Skeletal muscle cell (primary cell): ENCODE data around the gene ACOT2.
A peak's percentile ranks its signal among the peaks of the same experiment; 100 is the strongest.
"Not testable (repeated sequence)": the region's sequence is repeated elsewhere in the genome, so short reads cannot be mapped to it uniquely, and the experiment has no call there.

Source experiments
- DNase-seq: peaks from one replicate; pipeline ENCODE4 v3.0.0-alpha.2; 2010; ENCODE audit warnings: low read depth
- H3K4me3 ChIP-seq: 2 replicates; pipeline ENCODE4 v1.5.1; 2011; ENCODE audit warnings: low read depth, mild to moderate bottlenecking, control low read depth, low read length, moderate library complexity

ACOT2 gene, protein sequence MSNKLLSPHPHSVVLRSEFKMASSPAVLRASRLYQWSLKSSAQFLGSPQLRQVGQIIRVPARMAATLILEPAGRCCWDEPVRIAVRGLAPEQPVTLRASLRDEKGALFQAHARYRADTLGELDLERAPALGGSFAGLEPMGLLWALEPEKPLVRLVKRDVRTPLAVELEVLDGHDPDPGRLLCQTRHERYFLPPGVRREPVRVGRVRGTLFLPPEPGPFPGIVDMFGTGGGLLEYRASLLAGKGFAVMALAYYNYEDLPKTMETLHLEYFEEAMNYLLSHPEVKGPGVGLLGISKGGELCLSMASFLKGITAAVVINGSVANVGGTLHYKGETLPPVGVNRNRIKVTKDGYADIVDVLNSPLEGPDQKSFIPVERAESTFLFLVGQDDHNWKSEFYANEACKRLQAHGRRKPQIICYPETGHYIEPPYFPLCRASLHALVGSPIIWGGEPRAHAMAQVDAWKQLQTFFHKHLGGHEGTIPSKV

DNA sequence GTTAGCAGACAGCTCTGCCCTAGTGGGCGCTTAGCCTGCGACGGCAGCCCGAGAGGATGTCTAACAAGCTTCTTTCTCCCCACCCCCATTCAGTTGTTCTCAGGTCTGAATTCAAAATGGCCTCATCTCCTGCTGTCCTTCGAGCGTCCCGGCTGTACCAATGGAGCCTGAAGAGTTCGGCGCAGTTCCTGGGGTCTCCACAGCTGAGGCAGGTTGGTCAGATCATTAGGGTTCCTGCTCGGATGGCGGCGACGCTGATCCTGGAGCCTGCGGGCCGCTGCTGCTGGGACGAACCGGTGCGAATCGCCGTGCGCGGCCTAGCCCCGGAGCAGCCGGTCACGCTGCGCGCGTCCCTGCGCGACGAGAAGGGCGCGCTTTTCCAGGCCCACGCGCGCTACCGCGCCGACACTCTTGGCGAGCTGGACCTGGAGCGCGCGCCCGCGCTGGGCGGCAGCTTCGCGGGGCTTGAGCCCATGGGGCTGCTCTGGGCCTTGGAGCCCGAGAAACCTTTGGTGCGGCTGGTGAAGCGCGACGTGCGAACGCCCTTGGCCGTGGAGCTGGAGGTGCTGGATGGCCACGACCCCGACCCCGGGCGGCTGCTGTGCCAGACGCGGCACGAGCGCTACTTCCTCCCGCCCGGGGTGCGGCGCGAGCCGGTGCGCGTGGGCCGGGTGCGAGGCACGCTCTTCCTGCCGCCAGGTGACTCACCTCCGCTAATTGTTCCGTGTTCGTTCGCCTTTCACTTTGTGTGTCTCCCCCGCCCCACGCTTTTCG, at the start of gene ACOT2:
ACOT2 (plus strand) TSS at position 29 of the 774 bp plus-strand sequence; CDS start at position 57, 28 bp downstream.
- H3K4me3 ChIP-seq = peak within 1 kb of the TSS; percentile 55
- peak; percentile 78 for DNase-seq

DNA sequence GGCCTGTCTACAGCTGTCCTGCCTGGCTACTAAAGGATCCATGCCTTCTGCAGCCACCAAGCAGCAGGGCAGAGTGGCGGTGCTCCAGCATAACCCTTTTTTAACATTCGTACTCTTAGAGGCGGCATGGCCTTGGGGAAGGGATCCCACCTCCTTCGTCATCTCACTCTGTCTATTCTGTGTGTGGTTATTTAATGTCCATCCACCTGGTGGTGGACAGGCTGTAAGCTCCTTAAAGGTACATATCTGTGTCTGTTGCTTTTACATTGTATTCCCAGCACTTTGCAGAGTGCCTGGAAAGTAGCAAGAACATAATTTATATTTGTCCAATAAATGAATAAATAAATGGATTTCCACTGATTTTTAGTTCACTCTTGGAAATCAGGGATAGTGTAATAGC, 47.8 kb upstream of the ACOT2 start:
- no peak for DNase-seq
- no peak overlapping the region for H3K4me3 ChIP-seq

GRCh38 chr14:73524493-73524892, 44.5 kb upstream of the ACOT2 start:
- no peak overlapping the region for H3K4me3 ChIP-seq
- no peak for DNase-seq

- H3K4me3 ChIP-seq = no peak overlapping the region
- DNase-seq = no peak
These were observed 42.7 kb upstream of the ACOT2 start for GRCh38 chr14:73526036-73526984.

GRCh38 chr14:73529356-73529755, 39.7 kb upstream of the ACOT2 start:
- not testable (repeated sequence) for DNase-seq

GRCh38 chr14:73531971-73532370, 37.0 kb upstream of the ACOT2 start:
- not testable (repeated sequence) for DNase-seq

More at GRCh38 chr14:73529356-73529755, 39.7 kb upstream of the ACOT2 start:
- not testable (repeated sequence) for H3K4me3 ChIP-seq

DNA sequence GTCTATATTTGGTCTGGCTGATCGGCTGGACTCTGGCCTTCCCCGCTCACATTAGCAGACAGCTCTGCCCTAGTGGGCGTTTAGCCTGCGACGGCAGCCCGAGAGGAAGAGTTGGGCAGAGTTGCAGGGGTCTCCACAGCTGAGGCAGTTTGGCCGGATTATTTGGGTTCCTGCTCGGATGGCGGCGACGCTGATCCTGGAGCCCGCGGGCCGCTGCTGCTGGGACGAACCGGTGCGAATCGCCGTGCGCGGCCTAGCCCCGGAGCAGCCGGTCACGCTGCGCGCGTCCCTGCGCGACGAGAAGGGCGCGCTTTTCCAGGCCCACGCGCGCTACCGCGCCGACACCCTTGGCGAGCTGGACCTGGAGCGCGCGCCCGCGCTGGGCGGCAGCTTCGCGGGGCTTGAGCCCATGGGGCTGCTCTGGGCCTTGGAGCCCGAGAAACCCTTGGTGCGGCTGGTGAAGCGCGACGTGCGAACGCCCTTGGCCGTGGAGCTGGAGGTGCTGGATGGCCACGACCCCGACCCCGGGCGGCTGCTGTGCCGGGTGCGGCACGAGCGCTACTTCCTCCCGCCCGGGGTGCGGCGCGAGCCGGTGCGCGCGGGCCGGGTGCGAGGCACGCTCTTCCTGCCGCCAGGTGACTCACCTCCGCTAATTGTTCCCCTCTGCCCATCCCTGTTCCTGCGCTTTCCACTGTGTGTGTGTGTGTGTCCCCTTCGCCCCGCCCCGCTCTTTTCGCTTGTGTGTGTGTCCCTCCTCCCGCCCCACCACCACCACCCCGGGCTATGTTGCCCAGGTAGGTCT, 31.6 kb upstream of the ACOT2 start:
- H3K4me3 ChIP-seq, DNase-seq: not testable (repeated sequence)

More at GRCh38 chr14:73531971-73532370, 37.0 kb upstream of the ACOT2 start:
- H3K4me3 ChIP-seq = not testable (repeated sequence)

GRCh38 chr14:73539017-73539416, 30.0 kb upstream of the ACOT2 start:
- not testable (repeated sequence) for DNase-seq, H3K4me3 ChIP-seq

GRCh38 chr14:73542961-73543360, 26.1 kb upstream of the ACOT2 start:
- not testable (repeated sequence) for DNase-seq, H3K4me3 ChIP-seq

- not testable (repeated sequence) for DNase-seq, H3K4me3 ChIP-seq
These were observed 23.7 kb upstream of the ACOT2 start for GRCh38 chr14:73545353-73545752.

- not testable (repeated sequence) for DNase-seq
These were observed 19.9 kb upstream of the ACOT2 start for GRCh38 chr14:73549097-73549496.

DNA sequence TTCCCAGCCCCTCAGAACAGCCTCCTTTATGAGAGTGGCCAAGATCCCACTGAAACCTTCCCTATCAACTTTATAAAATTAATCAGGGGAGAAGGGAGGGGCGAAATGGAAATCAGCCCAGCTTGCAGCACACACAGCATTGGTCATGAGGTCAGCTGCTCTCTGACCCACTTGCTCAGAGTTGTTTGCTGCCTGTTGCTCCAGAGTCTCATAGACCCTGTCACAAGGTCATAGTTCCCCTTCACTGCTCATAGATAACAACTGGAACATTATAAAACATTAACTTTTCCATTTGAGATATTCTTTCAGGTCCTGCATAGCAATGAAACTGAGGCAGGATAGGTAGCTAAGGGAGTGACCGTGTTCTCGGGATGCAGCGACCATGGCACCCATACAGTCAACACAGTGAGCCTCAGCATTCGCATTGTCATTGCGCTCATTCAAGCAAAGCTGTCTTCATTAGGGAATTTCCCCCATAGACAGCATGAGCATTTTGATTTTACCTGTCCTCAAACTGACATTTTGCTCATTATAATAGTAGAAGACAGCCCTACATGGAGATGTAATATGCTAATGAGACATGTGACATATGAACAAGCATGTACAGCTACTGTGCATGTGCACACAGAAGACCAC, 19.0 kb upstream of the ACOT2 start:
- H3K4me3 ChIP-seq, DNase-seq: not testable (repeated sequence)

More at GRCh38 chr14:73549097-73549496, 19.9 kb upstream of the ACOT2 start:
- H3K4me3 ChIP-seq = not testable (repeated sequence)

GRCh38 chr14:73553845-73554244, 15.2 kb upstream of the ACOT2 start:
- DNase-seq = no peak
- H3K4me3 ChIP-seq = no peak overlapping the region

DNA sequence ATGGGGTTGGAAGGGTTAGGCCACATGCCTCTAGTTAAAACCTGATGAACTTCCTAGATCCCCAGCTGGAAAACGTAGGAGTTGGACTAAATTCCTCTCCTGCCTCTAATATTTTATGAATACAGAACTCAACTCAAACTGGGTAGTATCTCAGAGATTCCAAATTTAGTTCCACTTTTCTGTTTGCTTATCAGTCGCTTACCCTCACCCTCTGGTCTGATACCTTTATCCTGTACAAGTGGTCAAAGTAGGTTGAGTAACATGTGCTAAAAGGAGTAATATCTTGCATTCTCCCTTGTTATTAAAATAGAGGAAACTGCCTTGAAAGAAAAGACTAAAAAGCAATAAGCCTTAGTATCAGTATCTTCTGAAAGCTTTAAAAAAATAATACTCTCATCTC, 11.8 kb upstream of the ACOT2 start:
- not testable (repeated sequence) for DNase-seq, H3K4me3 ChIP-seq

DNA sequence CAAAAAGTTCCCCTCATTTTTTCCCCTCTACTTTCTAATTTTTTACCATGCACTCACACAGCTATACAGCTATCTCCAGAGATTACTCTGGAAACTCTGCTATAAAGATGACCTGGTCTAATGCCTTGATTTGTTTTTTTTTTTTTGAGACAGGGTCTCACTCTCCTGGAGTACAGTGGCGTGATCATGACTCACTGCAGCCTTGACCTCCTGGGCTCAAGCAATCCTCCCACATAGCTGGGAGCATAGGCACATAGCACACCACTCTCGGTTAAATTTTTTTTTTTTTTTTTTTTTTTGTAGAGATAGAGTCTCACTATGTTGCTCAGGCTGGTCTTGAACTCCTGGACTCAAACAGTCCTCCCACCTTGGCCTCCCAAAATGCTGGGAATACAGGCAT, 10.8 kb upstream of the ACOT2 start:
- H3K4me3 ChIP-seq, DNase-seq: not testable (repeated sequence)

GRCh38 chr14:73562256-73562655, 6.8 kb upstream of the ACOT2 start:
- DNase-seq, H3K4me3 ChIP-seq: not testable (repeated sequence)

- DNase-seq = not testable (repeated sequence)
These were observed 6.3 kb upstream of the ACOT2 start for GRCh38 chr14:73562696-73563095.

DNA sequence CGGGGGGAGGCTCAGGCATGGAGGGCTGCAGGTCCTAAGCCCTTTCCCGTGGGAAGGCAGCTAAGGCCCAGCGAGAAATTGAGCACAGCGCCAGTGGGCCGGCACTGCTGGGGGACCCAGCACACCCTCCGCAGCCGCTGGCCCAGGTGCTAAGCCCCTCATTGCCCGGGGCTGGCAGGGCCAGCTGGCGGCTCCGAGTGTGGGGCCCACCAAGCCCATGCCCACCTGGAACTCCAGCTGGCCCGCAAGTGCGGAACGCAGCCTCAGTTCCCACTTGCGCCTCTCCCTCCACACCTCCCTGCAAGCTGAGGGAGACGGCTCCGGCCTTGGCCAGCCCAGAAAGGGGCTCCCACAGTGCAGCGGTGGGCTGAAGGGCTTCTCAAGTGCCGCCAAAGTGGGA, 2.6 kb upstream of the ACOT2 start:
- H3K4me3 ChIP-seq, DNase-seq: not testable (repeated sequence)

More at GRCh38 chr14:73562696-73563095, 6.3 kb upstream of the ACOT2 start:
- H3K4me3 ChIP-seq = not testable (repeated sequence)
